SK-N-SH (cell line): ENCODE measurements around the gene FAT3.

ENCODE experiments used
- MEF2A ChIP-seq: IDR thresholded peaks from 2 replicates; pipeline ENCODE4 v1.4.0; 2012; ENCODE audit warnings: low read depth, borderline replicate concordance
- TF ChIP-seq, protein P1 (sequence below): fragments of 200-600 bp; sonication (generic); IDR thresholded peaks from 2 replicates; pipeline ENCODE4 v1.6.1; 2017; ENCODE audit warnings: antibody characterized with exemption, mild to moderate bottlenecking, moderate library complexity

DNA sequence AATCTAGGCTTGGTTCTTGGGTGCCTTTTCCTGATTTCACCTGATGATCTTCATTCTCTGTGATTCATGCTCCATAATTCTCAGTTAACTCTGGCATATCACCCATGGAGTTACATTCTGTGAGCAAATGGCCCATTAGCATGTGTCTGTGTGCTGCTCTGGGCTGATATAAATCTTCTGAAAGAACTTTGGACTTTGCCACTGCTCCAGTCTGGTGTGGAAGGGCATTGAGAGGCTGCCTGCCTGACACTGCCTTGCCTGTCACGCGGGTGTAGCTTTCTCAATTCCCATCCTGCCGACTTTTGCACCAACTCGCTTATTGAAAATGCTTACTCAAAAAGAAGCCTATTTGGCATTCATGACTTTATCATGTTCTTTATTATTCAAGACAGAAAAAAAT is 42.2 kb downstream of the FAT3 start:
- no peak for TF ChIP-seq MEF2A
- TF ChIP-seq, protein P1, sequence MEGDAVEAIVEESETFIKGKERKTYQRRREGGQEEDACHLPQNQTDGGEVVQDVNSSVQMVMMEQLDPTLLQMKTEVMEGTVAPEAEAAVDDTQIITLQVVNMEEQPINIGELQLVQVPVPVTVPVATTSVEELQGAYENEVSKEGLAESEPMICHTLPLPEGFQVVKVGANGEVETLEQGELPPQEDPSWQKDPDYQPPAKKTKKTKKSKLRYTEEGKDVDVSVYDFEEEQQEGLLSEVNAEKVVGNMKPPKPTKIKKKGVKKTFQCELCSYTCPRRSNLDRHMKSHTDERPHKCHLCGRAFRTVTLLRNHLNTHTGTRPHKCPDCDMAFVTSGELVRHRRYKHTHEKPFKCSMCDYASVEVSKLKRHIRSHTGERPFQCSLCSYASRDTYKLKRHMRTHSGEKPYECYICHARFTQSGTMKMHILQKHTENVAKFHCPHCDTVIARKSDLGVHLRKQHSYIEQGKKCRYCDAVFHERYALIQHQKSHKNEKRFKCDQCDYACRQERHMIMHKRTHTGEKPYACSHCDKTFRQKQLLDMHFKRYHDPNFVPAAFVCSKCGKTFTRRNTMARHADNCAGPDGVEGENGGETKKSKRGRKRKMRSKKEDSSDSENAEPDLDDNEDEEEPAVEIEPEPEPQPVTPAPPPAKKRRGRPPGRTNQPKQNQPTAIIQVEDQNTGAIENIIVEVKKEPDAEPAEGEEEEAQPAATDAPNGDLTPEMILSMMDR = no peak
